HCT116 (cell line): ENCODE measurements around the gene ABHD2.

Experiments
- CEBPB ChIP-seq: IDR thresholded peaks from 2 replicates; pipeline ENCODE4 v1.6.1; 2012; ENCODE audit warnings: low read depth
- EZH2 ChIP-seq: fragments of 200-600 bp; sonication (generic); IDR thresholded peaks from 2 replicates; pipeline ENCODE4 v1.6.1; 2017; ENCODE audit warnings: antibody characterized with exemption, mixed run types
- POLR2A ChIP-seq: IDR thresholded peaks from 2 replicates; pipeline ENCODE4 v1.7.0; 2011; ENCODE audit warnings: borderline replicate concordance; ENCODE audit not compliant: insufficient read depth, insufficient read length; ENCODE audit errors: extremely low read depth
- POLR2AphosphoS5 ChIP-seq: IDR thresholded peaks from 2 replicates; pipeline ENCODE4 v1.6.1; 2011; ENCODE audit warnings: mild to moderate bottlenecking, low read depth, low read length, moderate library complexity

GRCh38 chr15:89087830-89088604 is at the start of gene ABHD2:
- no peak for TF ChIP-seq CEBPB
- TF ChIP-seq POLR2A: no peak
- peak; percentile 64 for TF ChIP-seq POLR2AphosphoS5
- no peak for TF ChIP-seq EZH2
